HTR-8/SVneo (cell line): Measurements from ENCODE around the gene CNST.
"Not testable (repeated sequence)": the region's sequence is repeated elsewhere in the genome, so short reads cannot be mapped to it uniquely, and the experiment has no call there.

Experiments
- DNase-seq: peaks from one replicate; pipeline ENCODE4 v3.0.0; 2011; ENCODE audit warnings: low spot score, mixed read lengths; ENCODE audit not compliant: insufficient read length
- FAIRE-seq: peaks from 2 replicates; lab custom pipeline; 2011; peaks lifted over from hg19 to GRCh38; lab: Jason Lieb, UNC

The CNST gene

DNA sequence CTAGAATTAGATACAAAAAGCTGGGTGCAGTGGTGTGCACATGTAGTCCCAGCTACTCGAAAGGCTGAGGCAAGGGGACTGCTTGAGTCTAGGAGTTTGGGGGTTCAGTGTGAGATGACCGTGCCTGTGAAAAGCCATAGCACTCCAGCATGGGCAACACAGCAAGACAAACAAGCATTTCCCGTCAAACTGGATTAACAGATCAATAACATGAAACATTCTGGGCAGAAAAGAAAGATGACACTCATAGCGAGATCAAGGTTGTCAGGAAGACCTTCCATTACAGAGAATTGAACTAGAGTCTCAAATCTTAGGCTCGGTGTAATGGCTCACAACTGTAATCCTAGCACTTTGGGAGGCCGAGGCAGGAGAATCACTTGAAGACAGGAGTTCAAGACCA is 14.1 kb upstream of the CNST start:
- DNase-seq: no peak
- FAIRE-seq: no peak

GRCh38 chr1:246554201-246554600 is 12.1 kb upstream of the CNST start:
- no peak for DNase-seq
- FAIRE-seq: no peak

DNA sequence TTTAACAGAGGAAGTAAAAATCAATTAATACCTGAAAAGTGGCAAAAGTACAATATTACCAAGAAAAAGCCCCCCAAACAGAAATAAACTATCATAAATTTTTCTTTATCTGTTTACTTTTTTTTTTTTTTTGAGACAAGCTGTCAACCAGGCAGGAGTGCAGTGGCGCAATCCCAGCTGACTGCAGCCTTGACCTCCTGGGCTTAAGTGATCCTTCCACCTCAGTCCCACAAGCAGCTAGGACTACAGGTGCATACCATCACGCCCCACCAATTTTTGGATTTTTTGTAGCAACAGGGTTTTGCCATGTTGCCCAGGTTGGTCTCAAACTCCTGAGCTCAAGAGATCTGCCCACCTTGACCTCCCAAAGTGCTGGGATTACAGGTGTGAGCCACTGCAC is 8.2 kb upstream of the CNST start:
- DNase-seq (no peak), FAIRE-seq (no peak)

DNA sequence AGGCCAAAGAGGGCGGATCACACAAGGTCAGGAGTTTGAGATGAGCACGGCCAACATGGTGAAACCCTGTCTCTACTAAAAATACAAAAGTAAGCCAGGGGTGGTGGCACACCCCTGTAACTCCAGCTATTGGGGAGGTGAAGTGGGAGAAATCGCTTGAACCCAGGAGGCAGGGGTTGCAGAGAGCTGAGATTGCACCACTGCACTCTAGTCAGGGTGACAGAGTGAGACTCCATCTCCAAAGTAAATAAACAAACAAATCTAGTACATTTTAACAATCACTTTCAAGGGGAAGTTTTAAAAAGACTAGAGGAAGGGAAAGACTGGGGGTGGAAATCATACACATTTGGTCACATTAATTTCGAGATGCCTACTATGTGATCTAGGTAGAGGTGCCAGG is 6.9 kb upstream of the CNST start:
- no peak for DNase-seq
- FAIRE-seq: no peak

DNA sequence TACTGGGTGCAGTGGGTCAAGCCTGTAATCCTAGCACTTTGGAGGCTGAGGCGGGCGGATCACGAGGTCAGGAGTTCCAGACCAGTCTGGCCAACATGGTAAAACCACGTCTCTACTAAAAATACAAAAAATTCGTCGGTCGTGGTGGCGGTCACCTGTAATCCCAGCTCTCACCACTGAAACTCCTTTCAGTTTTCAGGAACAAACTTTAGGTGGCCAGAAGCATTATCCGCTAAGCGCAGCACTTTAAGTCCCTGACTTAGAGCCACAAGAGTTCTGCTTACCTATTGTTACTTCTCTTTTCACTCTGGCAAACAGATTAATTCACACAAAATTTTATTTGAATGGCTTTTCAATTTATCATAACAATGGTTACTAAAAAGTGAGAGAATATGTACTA is 5.4 kb upstream of the CNST start:
- FAIRE-seq, DNase-seq: not testable (repeated sequence)

DNA sequence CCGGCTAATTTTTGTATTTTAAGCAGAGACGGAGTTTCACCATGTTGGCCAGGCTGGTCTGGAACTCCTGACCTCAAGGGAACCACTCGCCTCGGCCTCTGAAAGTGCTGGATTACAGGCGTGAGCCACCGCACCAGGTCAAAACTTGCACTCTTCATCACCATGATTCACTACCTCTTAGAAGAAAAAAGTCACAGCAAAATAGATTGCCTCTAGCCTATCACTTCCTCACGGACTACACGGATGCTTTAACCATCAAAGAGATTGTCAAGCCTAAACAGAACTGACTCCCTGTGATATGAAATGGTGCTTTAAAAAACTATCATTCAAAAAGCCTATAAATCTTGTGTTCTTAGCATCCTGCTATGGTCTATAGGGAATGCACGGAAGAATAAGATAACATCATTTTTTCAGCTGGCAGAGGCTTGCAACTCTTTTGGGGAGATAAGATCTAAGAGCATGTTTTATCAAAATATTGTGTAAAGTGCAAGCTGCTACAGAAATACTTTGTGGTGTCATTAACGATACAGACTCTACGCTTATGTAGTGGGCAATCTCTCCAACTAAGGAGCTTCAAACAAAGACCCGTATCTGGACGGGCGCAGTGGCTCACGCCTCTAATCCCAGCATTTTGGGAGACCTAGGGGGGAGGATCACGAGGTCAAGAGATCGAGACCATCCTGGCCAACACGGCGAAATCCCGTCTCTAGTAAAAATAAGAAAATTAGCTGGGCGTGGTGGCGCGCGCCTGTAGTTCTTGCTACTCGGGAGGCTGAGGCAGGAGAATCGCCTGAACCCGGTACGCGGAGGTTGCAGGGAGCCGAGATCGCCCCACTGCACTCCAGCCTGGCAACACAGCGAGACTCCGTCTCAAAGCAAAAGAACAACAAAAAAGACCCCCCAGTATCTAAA is 1.2 kb upstream of the CNST start:
- DNase-seq (no peak), FAIRE-seq (no peak)

GRCh38 chr1:246565751-246566127 is 517 bp upstream of the CNST start:
- FAIRE-seq (no peak), DNase-seq (no peak)

DNA sequence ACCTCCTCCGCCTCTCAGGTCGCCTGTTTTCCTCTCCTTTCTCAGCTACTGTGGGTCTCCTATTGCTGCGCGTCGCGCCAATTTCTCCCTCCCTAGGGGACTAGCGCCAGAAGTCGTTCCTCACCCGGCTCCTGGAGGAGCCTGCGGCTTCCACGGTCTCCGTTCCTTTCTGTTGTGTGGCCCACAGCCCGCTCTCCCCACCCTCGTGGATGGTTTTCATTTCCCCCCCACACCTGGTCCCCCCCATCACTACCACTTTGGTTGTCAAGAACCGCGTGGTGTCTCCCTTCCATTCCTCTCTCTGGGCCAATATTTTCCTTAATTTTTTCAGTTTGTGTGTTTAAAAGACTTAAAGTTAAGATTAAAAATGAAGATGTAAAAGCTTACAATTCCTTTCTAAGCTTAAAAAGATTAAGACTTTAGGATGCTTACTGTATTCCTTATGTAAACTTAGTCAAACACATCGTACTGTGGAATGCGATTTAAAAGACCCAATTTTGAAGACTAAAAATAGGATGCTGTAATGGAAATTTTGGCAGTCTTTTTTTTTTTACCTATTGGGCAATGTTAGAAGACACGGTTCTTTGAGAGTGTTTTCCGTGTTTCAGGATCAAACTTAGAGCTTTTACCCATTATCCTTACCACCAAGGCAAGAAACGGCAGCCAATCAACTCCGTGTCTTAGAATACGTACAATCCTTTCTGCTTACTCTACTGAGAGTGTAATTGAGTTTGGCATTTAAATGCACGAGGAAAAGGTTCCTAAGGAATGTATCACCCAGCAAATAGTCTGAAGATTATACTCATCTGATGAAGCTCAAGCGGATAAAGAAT is 773 bp downstream of the CNST start:
- FAIRE-seq: no peak
- DNase-seq: peak; percentile 27

DNA sequence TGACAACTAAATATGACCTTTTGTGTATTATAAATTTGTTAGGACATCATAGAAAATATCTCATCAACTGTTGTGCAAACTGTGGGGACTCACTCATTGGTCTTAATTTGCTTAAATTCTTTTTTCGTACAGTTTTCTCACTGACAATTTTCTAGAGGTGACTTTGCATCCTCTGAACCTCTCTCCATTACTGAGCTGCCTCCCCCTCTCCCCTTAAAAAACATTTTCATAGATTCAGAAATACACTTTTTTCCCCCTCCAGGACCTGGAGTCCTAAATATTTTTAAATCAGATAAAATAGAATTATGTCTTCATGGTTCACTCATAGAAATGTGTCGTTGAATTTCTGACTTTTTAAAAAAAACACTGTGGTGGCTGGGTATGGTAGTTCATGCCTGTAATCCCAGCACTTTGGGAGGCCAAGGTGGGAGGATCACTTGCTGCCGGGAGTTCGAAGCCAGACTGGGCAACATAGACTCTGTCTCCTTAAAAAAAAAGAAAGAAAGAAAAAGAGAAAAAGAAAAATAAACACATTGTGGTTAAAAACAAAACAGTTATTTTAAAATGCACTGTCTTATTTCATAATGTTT is 1.5 kb downstream of the CNST start:
- no peak for DNase-seq

DNA sequence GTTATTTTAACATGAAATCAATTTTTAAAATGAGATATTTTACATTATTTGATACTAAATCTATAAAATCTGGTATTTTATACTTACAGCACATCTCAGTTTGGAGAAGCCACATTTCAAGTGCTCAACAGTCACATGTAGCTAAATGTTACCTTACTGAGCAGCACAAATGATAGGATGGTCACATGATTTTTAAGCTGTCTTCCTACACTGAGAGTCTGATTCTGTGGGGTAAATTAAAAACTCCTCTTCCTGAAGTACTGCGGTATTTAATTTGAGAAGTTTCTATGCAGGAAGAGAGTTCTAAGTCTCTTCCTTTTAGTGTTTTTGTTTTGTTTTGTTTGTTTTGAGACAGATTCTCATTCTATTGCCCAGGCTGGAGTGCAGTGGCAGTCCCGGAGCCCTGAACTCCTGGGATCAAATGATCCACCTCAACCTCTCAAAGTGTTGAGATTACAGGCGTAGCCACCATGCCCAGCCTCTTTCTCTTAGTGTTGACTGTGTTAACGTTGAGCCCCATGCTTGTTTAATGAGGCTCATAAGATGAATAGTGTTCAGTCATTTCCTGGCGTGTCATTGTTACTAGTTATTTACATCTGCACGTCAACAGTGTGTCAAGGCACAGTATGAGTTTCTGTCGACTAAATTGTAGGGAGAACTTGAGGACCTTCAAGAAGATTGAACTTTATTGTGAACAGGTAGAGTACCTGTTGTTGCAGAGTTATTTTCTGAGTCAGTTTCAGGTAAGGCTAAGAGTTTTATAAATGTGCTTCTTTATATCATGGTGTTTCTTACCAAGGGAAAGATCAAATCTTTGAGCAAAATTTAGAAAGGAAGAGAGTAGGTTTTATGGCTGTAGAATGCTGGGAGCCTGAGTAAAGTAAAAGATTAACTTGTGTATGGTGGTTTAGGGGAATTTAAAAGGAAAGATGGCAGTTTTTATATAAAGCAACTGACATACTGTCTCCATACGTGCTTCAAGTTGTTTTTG is 3.3 kb downstream of the CNST start:
- DNase-seq: no peak
- FAIRE-seq: no peak

More for the DNA sequence above, 1.5 kb downstream of the CNST start:
- FAIRE-seq: no peak

GRCh38 chr1:246571309-246571708 is 5.1 kb downstream of the CNST start:
- FAIRE-seq, DNase-seq: not testable (repeated sequence)

DNA sequence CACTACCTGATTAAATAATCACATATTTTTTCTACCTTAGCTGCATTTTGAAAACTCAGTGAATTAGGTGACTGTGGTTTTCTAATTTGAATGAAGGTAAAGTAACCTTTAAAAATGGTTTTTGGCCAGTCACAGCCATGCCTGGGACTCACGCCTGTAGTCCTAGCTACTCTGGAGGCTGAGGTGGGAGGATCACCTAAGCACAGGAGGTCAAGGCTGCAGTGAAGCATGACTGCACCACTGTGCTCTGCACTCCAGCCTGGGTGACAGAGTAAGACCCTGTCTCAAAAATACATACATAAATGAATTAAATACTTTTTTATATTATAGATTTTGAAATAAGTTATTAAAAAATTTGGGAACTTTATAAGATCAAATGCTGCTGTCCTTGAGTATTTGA is 5.7 kb downstream of the CNST start:
- DNase-seq: no peak
- no peak for FAIRE-seq

DNA sequence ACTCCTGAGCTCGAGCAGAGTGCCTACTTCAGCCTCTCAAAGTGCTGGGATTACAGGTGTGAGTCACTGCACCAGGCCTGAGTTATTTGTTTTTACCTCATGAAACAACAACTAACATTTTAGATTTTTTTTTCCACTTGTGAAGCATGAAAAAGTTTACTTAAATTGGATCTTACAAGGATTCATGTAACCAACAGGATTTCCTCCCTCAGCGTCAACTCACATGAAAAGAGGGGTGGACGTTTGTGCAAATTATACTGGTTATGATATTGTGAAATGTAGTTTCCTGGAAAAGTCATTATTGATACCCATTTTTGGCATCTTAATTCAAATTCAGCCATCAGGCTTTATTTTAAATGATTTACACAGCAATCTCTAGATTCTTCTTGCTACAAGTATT is 6.5 kb downstream of the CNST start:
- DNase-seq (no peak), FAIRE-seq (no peak)

DNA sequence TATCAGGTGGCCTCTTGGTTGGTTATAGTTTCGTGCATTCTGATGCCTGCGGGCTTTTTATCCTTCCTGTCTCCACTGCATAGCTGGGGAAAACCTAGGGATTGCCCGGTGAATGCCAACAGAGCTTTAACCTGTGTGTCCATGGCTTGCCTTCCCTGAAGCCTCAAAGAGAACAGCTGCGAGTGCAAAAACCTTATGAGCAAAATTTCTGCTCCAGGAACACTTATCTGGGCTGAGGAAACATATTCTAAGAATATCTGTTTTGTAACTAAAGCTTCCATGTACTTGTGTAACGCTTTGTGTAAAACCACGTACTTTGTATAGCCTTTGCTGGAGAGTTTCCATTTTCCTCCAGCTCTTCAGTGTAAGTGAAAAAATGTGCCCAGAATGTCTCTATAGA is 7.2 kb downstream of the CNST start:
- no peak for DNase-seq
- no peak for FAIRE-seq

- no peak for FAIRE-seq
- DNase-seq: no peak
These were observed 10.4 kb downstream of the CNST start for GRCh38 chr1:246576709-246577032.

- FAIRE-seq (no peak), DNase-seq (no peak)
These were observed 10.9 kb downstream of the CNST start for GRCh38 chr1:246577082-246577719.

GRCh38 chr1:246577720-246578106 is 11.5 kb downstream of the CNST start:
- FAIRE-seq (no peak), DNase-seq (no peak)

- DNase-seq: no peak
- no peak for FAIRE-seq
These were observed 13.6 kb downstream of the CNST start for GRCh38 chr1:246579818-246580217.
